HG03095 (cell line): ENCODE measurements around the gene RBM10.
"Not testable (repeated sequence)": the region's sequence is repeated elsewhere in the genome, so short reads cannot be mapped to it uniquely, and the experiment has no call there.

Experiments
- ATAC-seq: cut with Tn5 transposase; IDR thresholded peaks from one replicate; pipeline ENCODE4 v1.9.1; 2021; ENCODE audit warnings: moderate library complexity; ENCODE audit not compliant: unreplicated experiment

RBM10 gene, protein sequence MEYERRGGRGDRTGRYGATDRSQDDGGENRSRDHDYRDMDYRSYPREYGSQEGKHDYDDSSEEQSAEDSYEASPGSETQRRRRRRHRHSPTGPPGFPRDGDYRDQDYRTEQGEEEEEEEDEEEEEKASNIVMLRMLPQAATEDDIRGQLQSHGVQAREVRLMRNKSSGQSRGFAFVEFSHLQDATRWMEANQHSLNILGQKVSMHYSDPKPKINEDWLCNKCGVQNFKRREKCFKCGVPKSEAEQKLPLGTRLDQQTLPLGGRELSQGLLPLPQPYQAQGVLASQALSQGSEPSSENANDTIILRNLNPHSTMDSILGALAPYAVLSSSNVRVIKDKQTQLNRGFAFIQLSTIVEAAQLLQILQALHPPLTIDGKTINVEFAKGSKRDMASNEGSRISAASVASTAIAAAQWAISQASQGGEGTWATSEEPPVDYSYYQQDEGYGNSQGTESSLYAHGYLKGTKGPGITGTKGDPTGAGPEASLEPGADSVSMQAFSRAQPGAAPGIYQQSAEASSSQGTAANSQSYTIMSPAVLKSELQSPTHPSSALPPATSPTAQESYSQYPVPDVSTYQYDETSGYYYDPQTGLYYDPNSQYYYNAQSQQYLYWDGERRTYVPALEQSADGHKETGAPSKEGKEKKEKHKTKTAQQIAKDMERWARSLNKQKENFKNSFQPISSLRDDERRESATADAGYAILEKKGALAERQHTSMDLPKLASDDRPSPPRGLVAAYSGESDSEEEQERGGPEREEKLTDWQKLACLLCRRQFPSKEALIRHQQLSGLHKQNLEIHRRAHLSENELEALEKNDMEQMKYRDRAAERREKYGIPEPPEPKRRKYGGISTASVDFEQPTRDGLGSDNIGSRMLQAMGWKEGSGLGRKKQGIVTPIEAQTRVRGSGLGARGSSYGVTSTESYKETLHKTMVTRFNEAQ

DNA sequence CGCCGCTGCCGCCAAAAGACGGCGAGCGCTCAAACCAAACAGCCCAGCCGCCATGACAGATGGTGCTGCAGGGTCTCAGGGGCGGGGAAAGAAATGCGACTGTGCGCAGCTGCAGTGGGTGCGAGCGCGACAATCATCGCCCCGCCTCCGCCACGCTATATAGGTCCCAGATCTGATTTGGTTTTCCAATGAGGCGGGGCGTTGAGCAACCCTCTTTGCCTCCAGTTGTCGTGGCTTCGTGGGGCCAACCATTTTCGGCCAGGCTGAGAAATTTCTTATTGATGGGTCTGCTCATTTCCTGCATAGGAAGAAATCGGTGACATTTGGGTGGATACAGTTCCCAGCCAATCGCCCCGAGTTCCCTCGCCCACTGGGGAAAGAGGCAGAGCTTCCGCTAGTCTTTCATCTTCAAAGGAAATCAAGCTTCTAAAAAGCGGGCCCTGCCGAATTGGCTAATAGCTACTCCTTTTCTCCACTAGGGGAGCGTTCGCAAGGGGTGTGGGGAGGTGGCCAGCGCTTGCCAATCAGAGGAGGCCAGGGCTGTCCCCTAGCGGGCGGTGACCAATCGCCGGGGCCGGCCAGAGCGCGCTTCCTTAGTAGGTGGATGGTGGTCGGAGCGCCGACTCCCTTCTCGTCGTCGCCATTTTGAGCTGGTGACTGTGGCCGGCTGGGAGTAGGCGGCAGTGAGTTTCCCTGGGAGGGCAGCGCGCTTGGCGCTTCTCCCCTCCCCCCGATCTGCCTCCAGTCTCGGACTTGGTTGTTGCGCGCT, at the start of gene RBM10, which contains the start of gene NDUFB11:
Gene RBM10, plus strand, starts transcription at position 596 of the 769 bp plus-strand sequence. CDS start 2,261 bp downstream, outside the sequence.
Gene NDUFB11, minus strand, starts transcription at position 77 of the 769 bp plus-strand sequence. Its CDS starts 23 bp downstream, at position 54.
- ATAC-seq, result peak; percentile 81

- ATAC-seq, result no peak
Measured at GRCh38 chrX:47097018-47097417, 48.0 kb upstream of the RBM10 start.

DNA sequence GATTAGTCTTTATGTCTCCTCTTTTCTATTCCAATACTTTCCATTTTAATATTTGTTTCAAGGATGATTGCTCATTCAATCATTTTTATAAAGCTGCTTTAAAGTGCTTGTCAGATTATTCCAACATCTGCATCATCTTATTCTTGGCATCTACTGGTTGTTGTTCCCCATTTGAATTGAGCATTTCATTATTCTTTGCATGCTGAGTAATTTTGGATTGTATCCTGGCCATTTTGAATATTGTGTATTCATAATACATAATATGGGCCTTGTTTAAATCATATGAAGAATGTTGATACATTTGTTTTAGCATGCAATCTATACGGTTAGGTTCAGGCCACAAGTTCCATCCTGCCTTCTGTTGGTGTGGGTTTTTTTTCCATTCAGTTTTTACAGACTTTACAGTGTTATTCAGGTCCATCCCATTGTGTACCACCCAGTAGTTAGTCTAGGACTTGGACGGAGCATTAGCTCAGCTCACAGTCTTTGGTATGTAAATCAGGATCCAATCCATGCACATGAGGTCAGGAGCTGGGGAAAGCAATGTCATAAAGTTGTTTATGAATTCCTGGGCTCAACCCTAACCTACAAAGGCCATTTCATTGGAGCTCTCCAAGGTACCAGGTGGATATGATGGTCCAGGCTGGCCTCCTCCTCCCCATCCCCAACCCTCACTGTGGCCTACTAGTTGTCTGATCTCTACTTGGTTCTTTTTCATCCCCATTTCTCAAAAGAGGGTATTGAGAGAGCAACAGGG, 46.5 kb upstream of the RBM10 start:
- no peak for ATAC-seq

GRCh38 chrX:47101206-47101605, 43.8 kb upstream of the RBM10 start:
- no peak for ATAC-seq

DNA sequence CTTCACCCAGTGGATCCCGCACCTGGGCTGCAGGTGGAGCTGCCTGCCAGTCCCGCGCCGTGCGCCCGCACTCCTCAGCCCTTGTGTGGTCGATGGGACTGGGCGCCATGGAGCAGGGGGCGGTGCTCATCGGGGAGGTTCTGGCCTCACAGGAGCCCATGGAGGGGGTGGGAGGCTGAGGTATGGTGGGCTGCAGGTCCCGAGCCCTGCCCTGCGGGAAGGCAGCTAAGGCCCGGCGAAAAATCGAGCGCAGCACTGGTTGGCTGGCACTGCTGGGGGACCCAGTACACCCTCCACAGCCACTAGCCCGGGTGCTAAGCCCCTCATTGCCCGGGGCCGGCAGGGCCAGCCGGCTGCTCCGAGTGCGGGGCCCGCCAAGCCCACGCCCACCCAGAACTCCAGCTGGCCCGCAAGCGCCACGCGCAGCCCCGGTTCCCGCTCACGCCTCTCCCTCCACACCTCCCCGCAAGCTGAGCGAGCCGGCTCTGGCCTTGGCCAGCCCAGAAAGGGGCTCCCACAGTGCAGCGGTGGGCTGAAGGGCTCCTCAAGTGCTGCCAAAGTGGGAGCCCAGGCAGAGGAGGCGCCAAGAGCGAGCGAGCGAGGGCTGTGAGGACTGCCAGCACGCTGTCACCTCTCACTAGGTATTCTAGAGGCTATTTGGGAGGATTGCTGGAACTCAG, 33.9 kb upstream of the RBM10 start:
- not testable (repeated sequence) for ATAC-seq

- no peak for ATAC-seq
Measured at GRCh38 chrX:47112316-47112954, 32.6 kb upstream of the RBM10 start.

DNA sequence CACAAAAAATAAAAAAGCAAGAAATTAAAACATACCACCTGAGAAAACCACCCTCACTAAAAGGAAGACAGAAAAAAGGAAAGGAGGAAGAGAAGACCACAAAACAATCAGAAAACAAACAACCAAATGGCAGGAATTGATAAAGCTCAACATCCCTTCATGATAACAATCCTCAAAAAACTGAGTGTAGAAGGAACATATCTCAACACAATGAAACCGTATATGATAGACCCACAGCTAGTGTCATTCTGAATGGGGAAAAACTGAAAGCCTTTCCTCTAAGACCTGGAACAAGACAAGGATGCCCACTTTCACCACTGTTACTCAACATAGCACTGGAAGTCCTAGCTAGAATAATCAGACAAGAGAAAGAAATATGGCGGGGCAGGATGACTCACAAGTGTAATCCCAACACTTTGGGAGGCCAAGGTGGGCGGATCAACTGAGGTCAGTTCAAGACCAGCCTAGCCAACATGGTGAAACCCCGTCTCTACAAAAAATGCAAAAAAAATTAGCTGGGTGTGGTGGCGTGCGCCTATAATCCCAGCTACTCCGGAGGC, 28.4 kb upstream of the RBM10 start:
- ATAC-seq, result not testable (repeated sequence)

- ATAC-seq, result not testable (repeated sequence)
Measured at GRCh38 chrX:47124466-47124865, 20.6 kb upstream of the RBM10 start.

DNA sequence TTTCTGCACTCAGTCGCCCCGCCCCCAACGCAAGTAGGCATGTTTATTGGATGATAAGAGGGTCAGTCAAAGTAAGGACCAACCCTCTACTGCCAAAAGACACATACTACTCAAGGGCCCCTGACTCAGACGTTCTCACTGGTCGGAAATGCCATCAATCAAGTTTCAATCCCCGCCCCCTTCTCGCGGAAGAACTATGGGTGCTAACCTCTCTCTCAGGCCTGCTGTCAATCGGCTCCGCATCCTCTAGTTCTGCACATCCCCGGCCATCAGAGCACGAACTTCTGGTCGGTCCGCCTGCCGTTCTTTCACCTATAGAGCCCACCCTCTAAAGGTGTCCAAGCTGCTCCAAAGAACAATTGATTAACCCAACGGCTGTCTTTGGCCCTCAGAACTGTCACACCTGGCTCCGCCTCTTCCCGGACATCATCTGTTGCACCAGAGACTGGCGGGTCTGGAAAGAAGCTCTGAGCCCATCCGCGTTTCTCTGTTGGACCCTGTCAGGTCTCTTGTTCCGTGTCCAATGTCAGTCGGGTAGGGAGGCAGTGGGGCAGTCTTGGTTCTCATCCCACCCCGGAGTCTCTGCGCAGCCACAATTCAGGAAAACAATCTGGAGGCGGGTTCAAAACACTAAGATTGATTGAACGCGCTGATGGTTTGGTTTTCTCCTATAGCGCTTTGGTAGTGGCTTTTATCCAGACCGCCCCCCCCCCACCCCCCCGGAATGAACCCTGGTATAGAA, 15.7 kb upstream of the RBM10 start:
- ATAC-seq, result peak; percentile 96

DNA sequence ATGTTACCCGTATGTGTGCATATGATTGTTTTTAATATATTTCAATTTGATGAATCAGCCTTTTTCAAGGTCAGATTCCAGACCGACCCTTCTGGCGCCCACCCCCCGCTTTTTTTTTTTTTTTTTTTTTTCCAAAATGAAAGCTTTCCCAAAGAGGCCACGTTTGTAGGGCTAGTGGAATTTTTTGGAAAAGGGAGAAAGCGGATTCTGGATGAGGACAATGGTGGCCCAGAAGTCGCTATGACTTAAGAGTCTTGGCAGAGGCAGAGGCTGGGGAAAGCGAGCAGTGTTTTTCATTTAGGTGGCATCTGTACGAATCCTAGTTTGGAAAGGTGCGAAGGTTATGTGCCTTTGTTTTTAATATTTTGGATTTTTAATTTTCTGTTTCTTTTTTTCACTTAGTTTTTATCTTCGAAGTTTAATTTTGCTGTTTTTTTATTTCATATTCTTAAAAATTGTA, 15.1 kb upstream of the RBM10 start:
- no peak for ATAC-seq

DNA sequence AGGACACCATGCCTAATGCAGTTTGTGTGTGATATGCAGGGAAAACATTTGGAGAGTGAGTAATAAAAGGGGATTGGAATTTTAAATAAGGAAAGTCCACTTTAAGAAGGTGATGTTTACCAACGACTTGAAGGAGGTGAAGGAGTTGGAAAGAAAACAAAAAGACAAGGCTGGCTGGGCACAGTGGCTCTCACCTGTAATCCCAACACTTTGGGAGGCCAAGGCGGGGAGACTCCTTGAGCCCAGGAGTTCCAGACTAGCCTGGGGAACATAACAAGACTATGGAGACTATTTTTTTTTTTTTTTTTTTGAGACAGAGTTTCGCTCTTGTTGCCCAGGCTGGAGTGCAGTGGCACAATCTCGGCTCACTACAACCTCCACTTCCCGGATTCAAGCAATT, 11.5 kb upstream of the RBM10 start:
- ATAC-seq, result no peak

- ATAC-seq, result not testable (repeated sequence)
Measured at GRCh38 chrX:47135650-47136049, 9.4 kb upstream of the RBM10 start.

DNA sequence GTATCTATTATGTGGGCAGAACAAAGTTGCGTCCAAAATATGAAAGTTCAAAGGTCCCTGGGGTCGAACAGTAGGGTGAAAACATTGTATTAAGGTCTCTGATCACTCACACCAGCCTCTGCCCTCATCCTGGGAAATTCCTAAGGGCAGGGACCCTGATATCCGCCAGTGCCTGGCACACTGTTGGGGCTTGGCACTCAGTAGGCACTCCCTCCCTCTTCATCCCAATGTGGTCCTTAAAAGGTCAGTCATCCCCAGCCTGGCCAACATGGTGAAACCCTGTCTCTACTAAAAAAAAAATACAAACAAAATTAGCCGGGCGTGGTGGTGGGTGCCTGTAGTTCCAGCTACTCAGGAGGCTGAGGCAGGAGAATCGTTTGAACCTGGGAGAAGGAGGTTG, 6.8 kb upstream of the RBM10 start:
- no peak for ATAC-seq

- ATAC-seq, result no peak
Measured at GRCh38 chrX:47143894-47144625, 961 bp upstream of the RBM10 start.

DNA sequence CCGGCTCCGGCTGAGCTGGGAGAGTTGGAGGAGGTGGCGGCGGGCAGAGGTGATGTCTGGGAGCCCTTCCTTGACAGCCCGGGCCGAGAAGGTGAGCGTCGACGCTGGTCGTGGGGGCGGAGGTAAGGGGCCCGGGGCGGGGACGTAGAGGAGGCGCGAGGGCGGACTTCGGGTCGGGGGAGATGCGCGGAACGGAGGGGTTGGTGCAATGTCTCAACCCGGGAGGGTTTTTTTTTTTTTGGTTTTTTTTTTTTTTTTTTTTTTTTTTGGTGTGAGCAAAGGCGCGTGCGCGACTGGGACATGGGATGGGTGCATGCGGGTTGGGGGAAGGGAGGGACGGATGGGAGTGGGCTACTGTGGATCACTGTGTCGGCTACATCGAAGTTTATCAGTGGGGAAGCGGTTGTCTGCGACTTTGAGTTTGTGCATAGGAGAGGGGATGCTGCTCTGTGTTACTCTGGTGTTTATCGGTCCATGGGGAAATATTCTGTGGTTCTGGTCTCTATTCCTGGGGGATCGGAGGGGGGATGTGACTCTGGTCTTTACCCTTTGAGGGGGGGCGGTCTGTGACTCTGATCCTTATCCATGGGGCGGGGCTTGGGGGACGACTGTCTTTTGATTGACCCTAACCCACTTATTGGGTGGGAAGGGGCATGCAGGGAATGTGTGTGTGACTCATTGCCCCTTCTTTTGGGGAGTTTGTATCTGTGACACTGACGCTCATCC, 537 bp downstream of the RBM10 start:
- ATAC-seq, result peak; percentile 18

DNA sequence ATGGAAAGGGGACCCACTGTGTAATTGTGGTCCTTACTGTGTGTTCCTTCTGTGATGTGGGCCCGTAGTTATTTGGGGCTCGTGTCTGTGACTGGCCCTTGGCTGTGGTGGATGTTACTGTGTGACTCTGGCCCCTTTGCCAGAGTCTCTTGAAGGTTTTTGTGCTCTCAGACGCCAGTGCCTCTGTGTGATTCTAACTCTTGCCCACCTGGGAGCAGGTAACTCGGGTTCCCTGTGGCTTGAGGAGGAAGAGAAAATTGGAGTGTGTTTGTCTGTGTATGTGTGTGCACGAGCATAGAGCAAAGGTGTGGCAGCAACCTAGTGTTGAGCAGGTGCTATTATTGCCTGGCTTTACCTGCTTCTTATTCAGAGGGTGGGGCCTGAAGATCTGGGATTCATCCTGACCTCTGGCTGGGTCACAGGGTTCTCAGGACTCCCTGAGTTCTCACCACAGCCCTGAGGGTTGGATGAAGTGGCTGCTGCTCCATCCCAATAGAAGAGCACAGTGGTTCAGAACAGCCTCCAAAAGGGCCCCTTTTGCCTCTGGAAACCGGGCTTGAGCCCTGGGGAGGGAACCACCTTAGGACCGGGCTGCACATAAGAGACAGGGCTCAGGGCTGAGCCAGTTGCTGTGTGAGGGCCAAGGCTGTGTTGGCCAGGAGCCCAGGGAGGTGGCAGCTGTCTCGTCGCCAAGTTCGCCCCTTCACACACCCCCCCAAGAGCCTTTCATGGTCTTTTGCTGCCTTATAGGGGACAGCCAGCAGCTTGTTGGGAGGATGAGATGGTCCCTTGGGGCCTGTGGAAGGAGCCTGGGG, 1.3 kb downstream of the RBM10 start:
- no peak for ATAC-seq
